Suprapubic skin (tissue), 4 donors: ENCODE results near the gene SCAI. TPM values are rescaled to one million over a fixed set of nuclear protein-coding genes. Genes with fewer than 3 reads are reported as not detected.

Experiments
- DNase-seq, 2 donors: peaks; one replicate each; pipeline ENCODE4 v3.0.0-alpha.2; 2019; ENCODE audit warnings: low spot score in 2 of 2
- H3K27ac ChIP-seq: fragments of 200-600 bp; sonication (generic); one replicate; pipeline ENCODE4 v1.5.1; 2019
- H3K27me3 ChIP-seq: fragments of 200-600 bp; sonication (generic); one replicate; pipeline ENCODE4 v1.5.1; 2019
- H3K36me3 ChIP-seq: fragments of 200-600 bp; sonication (generic); one replicate; pipeline ENCODE4 v1.5.1; 2019
- H3K4me1 ChIP-seq: fragments of 200-600 bp; sonication (generic); one replicate; pipeline ENCODE4 v1.5.1; 2019
- H3K4me3 ChIP-seq: fragments of 200-600 bp; sonication (generic); one replicate; pipeline ENCODE4 v1.5.1; 2019; ENCODE audit warnings: mild to moderate bottlenecking
- H3K9me3 ChIP-seq: fragments of 200-600 bp; sonication (generic); one replicate; pipeline ENCODE4 v1.5.1; 2019
- EP300 ChIP-seq: sonication (generic); formaldehyde crosslinking; IDR thresholded peaks from one replicate; pipeline ENCODE4 v1.6.1; 2017; ENCODE audit warnings: antibody characterized with exemption
- POLR2A ChIP-seq, 2 donors: fragments of 450-650 bp; IDR thresholded peaks; one replicate each; pipeline ENCODE4 v1.6.1; 2017; ENCODE audit warnings: antibody characterized with exemption in 2 of 2, mild to moderate bottlenecking in 2 of 2, moderate library complexity in 2 of 2
- POLR2AphosphoS5 ChIP-seq, 3 donors: sonication (generic); formaldehyde crosslinking; IDR thresholded peaks; one replicate each; pipeline ENCODE4 v1.6.1; 2017; ENCODE audit warnings: antibody characterized with exemption in 3 of 3
- WGBS: methylation state at CpG from one replicate; pipeline ENCODE4 v1.1.5; 2018; 5-methylcytosine and 5-hydroxymethylcytosine counted together
- total RNA-seq, 4 donors: library from RNA; depleted of rRNA; stranded (reverse); fragments of >200 nt; gene quantifications; one replicate each; pipeline ENCODE4 v1.1.0, GENCODE V29; 2016
- TF ChIP-seq, protein P1 (sequence below), 2 donors: fragments of 200-600 bp in 1 of 2; fragments of 450-650 bp in 1 of 2; sonication (generic) in 1 of 2; IDR thresholded peaks; one replicate each; pipeline ENCODE4 v1.5.1; 2016 to 2019; ENCODE audit warnings: antibody characterized with exemption in 2 of 2, mild to moderate bottlenecking in 1 of 2, moderate library complexity in 1 of 2

The SCAI gene
- total RNA-seq, 4 donors from 2014 or later: 5.9 to 38.1 (median 10.2) TPM

DNA sequence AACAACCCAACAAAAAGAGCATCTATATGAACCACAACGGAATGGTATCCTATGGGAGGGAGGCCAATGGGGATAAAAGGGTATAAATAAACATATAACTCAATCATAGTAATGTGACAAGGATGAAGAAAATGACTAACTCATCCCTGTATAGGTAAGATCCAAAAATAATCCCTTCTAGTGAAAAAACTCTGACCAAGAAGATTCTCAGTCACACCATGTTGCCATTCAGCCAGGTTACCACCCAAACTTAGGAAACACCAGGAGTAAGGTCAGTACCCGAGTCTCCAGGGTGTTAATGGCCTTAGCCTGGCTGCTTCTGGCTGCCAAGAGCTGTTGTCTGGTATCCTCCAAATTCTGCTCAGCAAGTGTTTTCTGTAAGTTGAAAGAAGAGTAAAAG is 235.2 kb downstream of the SCAI start:
- Histone ChIP-seq H3K4me1 (no peaks in the 10 kb centered on the region), H3K4me3 (no peak overlapping the region), H3K36me3 (peaks cover 61% of the 10 kb centered on the region), H3K27ac (no peak overlapping the region), H3K27me3 (no peaks in the 10 kb centered on the region), H3K9me3 (no peaks in the 10 kb centered on the region)
- no peak for DNase-seq
- 89% methylated on average over 2 of the region's 2 CpGs for WGBS
- TF ChIP-seq, protein P1, sequence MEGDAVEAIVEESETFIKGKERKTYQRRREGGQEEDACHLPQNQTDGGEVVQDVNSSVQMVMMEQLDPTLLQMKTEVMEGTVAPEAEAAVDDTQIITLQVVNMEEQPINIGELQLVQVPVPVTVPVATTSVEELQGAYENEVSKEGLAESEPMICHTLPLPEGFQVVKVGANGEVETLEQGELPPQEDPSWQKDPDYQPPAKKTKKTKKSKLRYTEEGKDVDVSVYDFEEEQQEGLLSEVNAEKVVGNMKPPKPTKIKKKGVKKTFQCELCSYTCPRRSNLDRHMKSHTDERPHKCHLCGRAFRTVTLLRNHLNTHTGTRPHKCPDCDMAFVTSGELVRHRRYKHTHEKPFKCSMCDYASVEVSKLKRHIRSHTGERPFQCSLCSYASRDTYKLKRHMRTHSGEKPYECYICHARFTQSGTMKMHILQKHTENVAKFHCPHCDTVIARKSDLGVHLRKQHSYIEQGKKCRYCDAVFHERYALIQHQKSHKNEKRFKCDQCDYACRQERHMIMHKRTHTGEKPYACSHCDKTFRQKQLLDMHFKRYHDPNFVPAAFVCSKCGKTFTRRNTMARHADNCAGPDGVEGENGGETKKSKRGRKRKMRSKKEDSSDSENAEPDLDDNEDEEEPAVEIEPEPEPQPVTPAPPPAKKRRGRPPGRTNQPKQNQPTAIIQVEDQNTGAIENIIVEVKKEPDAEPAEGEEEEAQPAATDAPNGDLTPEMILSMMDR (IDR thresholded peaks at IDR 0.05): no peak
- TF ChIP-seq EP300 (no peak), POLR2AphosphoS5 (IDR thresholded peaks at IDR 0.05) (no peak), POLR2A (IDR thresholded peaks at IDR 0.05) (no peak)

DNA sequence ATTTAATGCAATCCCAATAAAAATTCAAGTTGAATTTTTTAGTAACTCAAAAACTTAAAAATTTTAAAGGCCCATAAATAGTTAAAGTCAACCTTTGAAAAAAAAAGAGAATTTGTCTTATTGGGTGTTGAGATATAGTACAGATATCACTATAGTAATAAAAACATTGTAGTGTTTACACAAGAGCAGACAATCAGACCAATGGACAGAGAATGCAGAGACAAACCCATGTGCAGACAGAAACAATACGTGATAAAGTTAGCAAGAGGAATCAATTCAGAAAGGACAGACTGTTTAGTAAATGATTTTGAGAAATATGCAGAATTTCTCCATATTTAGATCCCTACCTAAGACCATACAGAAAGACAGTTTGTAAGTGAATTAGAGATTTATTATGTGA is 236.4 kb downstream of the SCAI start:
- 79% methylated on average over 1 of the region's 1 CpG for WGBS
- TF ChIP-seq, protein P1 (IDR thresholded peaks at IDR 0.05): no peak
- no peak for TF ChIP-seq POLR2AphosphoS5 (IDR thresholded peaks at IDR 0.05)
- Histone ChIP-seq H3K4me3 (no peak overlapping the region), H3K9me3 (no peaks in the 10 kb centered on the region), H3K27ac (no peak overlapping the region), H3K4me1 (no peaks in the 10 kb centered on the region), H3K36me3 (peaks cover 57% of the 10 kb centered on the region), H3K27me3 (no peaks in the 10 kb centered on the region)
- DNase-seq: no peak

DNA sequence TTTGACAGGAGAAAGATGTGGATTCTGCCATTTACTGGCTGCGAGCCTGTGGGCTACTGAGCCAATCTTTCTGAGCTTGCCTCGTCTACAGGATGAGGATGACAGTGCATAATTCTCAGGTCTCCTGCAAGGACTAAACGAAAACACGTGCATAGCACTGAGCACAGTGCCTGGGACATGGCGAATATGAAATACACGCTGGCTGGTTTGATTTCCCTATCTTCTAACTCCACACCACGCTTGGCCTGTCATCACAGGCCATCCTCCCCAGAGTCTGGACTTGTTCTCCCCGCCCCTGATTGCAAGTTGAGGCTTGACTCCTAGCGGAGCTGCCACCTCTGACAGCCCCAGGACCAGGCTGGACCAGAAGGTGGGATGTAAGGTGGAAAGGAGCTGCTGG is 243.5 kb downstream of the SCAI start:
- TF ChIP-seq EP300 (no peak), POLR2A (IDR thresholded peaks at IDR 0.05) (no peak), POLR2AphosphoS5 (IDR thresholded peaks at IDR 0.05) (no peak)
- TF ChIP-seq, protein P1 (IDR thresholded peaks at IDR 0.05): no peak
- H3K9me3 ChIP-seq: no peaks in the 10 kb centered on the region
- H3K27ac ChIP-seq: no peak overlapping the region
- 71% methylated on average over 9 of the region's 9 CpGs for WGBS
- no peak overlapping the region for H3K4me3 ChIP-seq
- DNase-seq: no peak
- peaks cover 62% of the 10 kb centered on the region for H3K36me3 ChIP-seq
- no peaks in the 10 kb centered on the region for H3K27me3 ChIP-seq
- H3K4me1 ChIP-seq: no peaks in the 10 kb centered on the region

DNA sequence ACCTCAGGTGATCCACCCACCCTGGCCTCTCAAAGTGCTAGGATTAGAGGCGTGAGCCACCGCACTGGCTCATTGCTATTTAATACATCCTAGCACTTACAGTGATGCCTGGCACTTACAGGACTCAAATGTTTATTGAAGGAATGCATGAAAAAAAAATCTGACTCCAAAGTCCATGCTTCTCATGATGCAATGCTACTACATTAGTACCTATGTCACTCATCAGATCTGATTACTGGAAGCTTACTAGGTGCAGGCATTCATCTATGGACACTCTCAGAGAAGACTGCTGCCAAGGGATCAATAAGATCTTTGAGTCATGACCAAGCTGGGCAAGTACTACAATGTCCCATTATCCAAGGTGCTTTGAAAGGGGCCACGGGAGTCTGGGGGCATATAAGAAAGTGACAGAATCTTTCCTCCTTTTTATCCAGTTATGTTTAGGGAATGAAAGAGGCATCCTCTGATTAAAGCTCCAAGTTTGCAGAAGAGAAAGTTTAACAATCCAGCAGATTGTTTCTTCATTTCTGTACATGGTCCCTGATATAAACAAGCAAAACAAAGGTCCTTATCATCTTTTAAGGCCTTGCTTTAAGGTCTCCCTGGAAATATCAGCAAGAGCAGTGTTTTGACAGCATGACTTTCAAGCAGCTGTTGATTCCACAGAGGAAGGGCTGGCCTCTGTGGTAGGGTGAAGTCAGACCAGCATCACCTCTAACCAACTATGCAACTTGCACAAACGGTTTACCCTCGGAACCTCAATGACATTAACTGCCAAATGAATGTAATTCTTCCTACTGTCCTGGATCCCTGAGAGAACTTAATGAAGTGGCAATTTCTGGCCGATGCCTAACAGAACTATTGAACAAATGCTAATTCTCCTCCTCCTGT is 245.5 kb downstream of the SCAI start:
- Histone ChIP-seq H3K4me3 (no peak overlapping the region), H3K4me1 (peaks cover 3% of the 10 kb centered on the region), H3K36me3 (peaks cover 69% of the 10 kb centered on the region), H3K27ac (no peak overlapping the region), H3K9me3 (no peaks in the 10 kb centered on the region), H3K27me3 (no peaks in the 10 kb centered on the region)
- 89% methylated on average over 6 of the region's 6 CpGs for WGBS
- no peak for TF ChIP-seq POLR2A (IDR thresholded peaks at IDR 0.05)
- no peak for TF ChIP-seq POLR2AphosphoS5 (IDR thresholded peaks at IDR 0.05)
- TF ChIP-seq EP300: no peak
- TF ChIP-seq, protein P1 (IDR thresholded peaks at IDR 0.05): no peak
- DNase-seq: no peak

DNA sequence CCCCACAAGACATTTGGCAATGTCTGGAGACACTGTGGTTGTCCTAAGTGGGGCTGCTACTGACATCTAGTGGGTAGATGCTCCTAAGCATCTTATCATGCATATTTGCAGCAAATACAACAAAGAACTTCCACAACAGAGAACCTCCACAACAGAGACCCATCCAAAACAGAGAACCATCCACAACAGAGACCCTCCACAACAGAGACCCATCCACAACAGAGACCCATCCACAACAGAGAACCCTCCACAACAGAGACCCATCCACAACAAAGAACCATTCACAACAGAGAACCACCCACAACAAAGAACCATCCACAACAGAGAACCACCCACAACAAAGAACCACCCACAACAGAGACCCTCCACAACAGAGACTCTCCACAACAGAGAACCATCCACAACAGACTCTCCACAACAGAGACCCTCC is 248.6 kb downstream of the SCAI start:
- Histone ChIP-seq H3K4me1 (peaks cover 3% of the 10 kb centered on the region), H3K4me3 (no peak overlapping the region), H3K27me3 (no peaks in the 10 kb centered on the region), H3K9me3 (no peaks in the 10 kb centered on the region), H3K27ac (no peak overlapping the region), H3K36me3 (peaks cover 81% of the 10 kb centered on the region)
- DNase-seq: no peak
- TF ChIP-seq POLR2A (IDR thresholded peaks at IDR 0.05): no peak
- TF ChIP-seq, protein P1 (IDR thresholded peaks at IDR 0.05): peak in 1 of 2 donors; percentile 36
